IMR-90 (cell line): ENCODE data around the gene ADGRL3. TPM values are rescaled to one million over a fixed set of nuclear protein-coding genes. Genes with fewer than 3 reads are reported as not detected.

Experiments
- ATAC-seq: fragments of 200-7000 bp; cut with Tn5 transposase; 2 replicates; pipeline ENCODE4 v1.9.1; 2020; ENCODE audit warnings: low read depth, mild to moderate bottlenecking, moderate library complexity
- BruUV-seq: library from RNA; stranded (reverse); fragments of 400-500 nt; replicated peaks from 2 replicates; lab custom pipeline; 2021; lab: Mats Ljungman, UMichigan
- CTCF ChIA-PET: fragments of 300-600 bp; formaldehyde crosslinking; extraction: SDS; loops from one replicate; lab custom pipeline; 2021; ENCODE audit warnings: antibody characterized with exemption; lab: Yijun Ruan, JAX
- POLR2A ChIA-PET: fragments of 300-600 bp; sonication (Branson Sonifier 250); formaldehyde crosslinking; loops from one replicate; lab custom pipeline; 2022; ENCODE audit warnings: antibody characterized with exemption; ENCODE audit not compliant: unreplicated experiment; lab: Charles Lee
- DNase-seq: peaks from one replicate; pipeline ENCODE4 v3.0.0; 2013
- H2AFZ ChIP-seq: replicated peaks from 2 replicates; pipeline ENCODE3; 2013; ENCODE audit warnings: low read length, mild to moderate bottlenecking; ENCODE audit not compliant: poor library complexity
- H2AK5ac ChIP-seq: 2 replicates; pipeline ENCODE4 v1.6.1; 2013; ENCODE audit warnings: low read depth, low read length, inconsistent platforms
- H2AK9ac ChIP-seq: replicated peaks from 2 replicates; pipeline ENCODE3; 2013; ENCODE audit warnings: mild to moderate bottlenecking, low read depth, low read length, moderate library complexity; ENCODE audit not compliant: poor library complexity
- H2BK120ac ChIP-seq: 2 replicates; pipeline ENCODE4 v1.6.1; 2013; ENCODE audit warnings: low read depth, low read length, inconsistent platforms
- H2BK15ac ChIP-seq: 3 replicates; pipeline ENCODE4 v1.6.1; 2013; ENCODE audit warnings: low read depth, low read length, inconsistent platforms
- H2BK20ac ChIP-seq: 2 replicates; pipeline ENCODE4 v1.6.1; 2013; ENCODE audit warnings: low read depth, mild to moderate bottlenecking, inconsistent platforms, low read length, moderate library complexity
- H2BK5ac ChIP-seq: 2 replicates; pipeline ENCODE4 v1.6.1; 2013; ENCODE audit warnings: mild to moderate bottlenecking, low read depth, low read length, inconsistent platforms; ENCODE audit not compliant: poor library complexity, severe bottlenecking
- H3K14ac ChIP-seq: replicated peaks from 2 replicates; pipeline ENCODE4 v1.6.1; 2013; ENCODE audit warnings: low read depth, low read length, inconsistent platforms
- H3K18ac ChIP-seq: 2 replicates; pipeline ENCODE4 v1.6.1; 2013; ENCODE audit warnings: low read depth, low read length, control low read depth
- H3K23ac ChIP-seq: 2 replicates; pipeline ENCODE4 v1.6.1; 2013; ENCODE audit warnings: low read depth, low read length, inconsistent platforms
- H3K27ac ChIP-seq: 2 replicates; pipeline ENCODE4 v1.5.1; 2013; ENCODE audit warnings: mild to moderate bottlenecking, control low read depth, low read length; ENCODE audit not compliant: insufficient read depth
- H3K27me3 ChIP-seq: 2 replicates; pipeline ENCODE4 v1.6.1; 2013; ENCODE audit warnings: low read length; ENCODE audit not compliant: control insufficient read depth, insufficient read depth
- H3K36me3 ChIP-seq: 2 replicates; pipeline ENCODE4 v1.6.1; 2013; ENCODE audit warnings: low read length, mixed read lengths; ENCODE audit not compliant: control insufficient read depth, insufficient read depth
- H3K4ac ChIP-seq: 2 replicates; pipeline ENCODE4 v1.6.1; 2013; ENCODE audit warnings: low read depth, low read length, inconsistent platforms
- H3K4me1 ChIP-seq: 2 replicates; pipeline ENCODE4 v1.6.1; 2013; ENCODE audit warnings: low read length, mixed read lengths; ENCODE audit not compliant: control insufficient read depth, insufficient read depth
- H3K4me2 ChIP-seq: 2 replicates; pipeline ENCODE4 v1.6.1; 2013; ENCODE audit warnings: low read depth, mild to moderate bottlenecking, control low read depth, low read length, moderate library complexity
- H3K4me3 ChIP-seq: 2 replicates; pipeline ENCODE4 v1.5.1; 2013; ENCODE audit warnings: low read depth, mild to moderate bottlenecking, control low read depth, low read length, moderate library complexity; ENCODE audit not compliant: insufficient read depth
- H3K56ac ChIP-seq: 2 replicates; pipeline ENCODE4 v1.6.1; 2013; ENCODE audit warnings: low read length, inconsistent platforms; ENCODE audit not compliant: insufficient read depth; ENCODE audit errors: extremely low read depth
- H3K79me1 ChIP-seq, 2 experiments: 2 replicates each; pipeline ENCODE4 v1.6.1; 2013; ENCODE audit warnings: low read length in 2 of 2, inconsistent platforms in 1 of 2, low read depth in 1 of 2
- H3K9ac ChIP-seq: 2 replicates; pipeline ENCODE4 v1.6.1; 2013; ENCODE audit warnings: low read depth, low read length, control low read depth
- H3K9me1 ChIP-seq: 2 replicates; pipeline ENCODE4 v1.6.1; 2013; ENCODE audit warnings: low read length, inconsistent platforms; ENCODE audit not compliant: insufficient read depth
- H3K9me3 ChIP-seq: 2 replicates; pipeline ENCODE4 v1.6.1; 2013; ENCODE audit warnings: low read length; ENCODE audit not compliant: control insufficient read depth, insufficient read depth
- H4K20me1 ChIP-seq: 2 replicates; pipeline ENCODE4 v1.6.1; 2013; ENCODE audit warnings: low read length, inconsistent platforms; ENCODE audit not compliant: insufficient read depth
- H4K5ac ChIP-seq: 2 replicates; pipeline ENCODE4 v1.6.1; 2013; ENCODE audit warnings: mild to moderate bottlenecking, low read depth, low read length, control low read depth
- H4K8ac ChIP-seq, 2 experiments: 2 replicates each; pipeline ENCODE4 v1.6.1; 2013; ENCODE audit warnings: low read depth in 2 of 2, low read length in 2 of 2, control low read depth in 1 of 2, inconsistent platforms in 1 of 2
- H4K91ac ChIP-seq: 2 replicates; pipeline ENCODE4 v1.6.1; 2013; ENCODE audit warnings: low read depth, low read length, inconsistent platforms; ENCODE audit not compliant: insufficient read depth
- RAD21 ChIP-seq: IDR thresholded peaks from 2 replicates; pipeline ENCODE4 v1.6.1; 2012; ENCODE audit warnings: low read length, improper control_type of control experiment
- dilution Hi-C: fragments of 300-500 bp; cut with HindIII; formaldehyde crosslinking; loops from one replicate; pipeline ENCODE4 v1.14.3; 2018; ENCODE audit warnings: low sequenced_read_pairs; ENCODE audit not compliant: unreplicated experiment
- in situ Hi-C: fragments of 300-500 bp; cut with MboI; formaldehyde crosslinking; loops from 3 replicates; pipeline ENCODE4 v1.14.3; 2019; ENCODE audit warnings: low sequenced_read_pairs, inconsistent platforms, mixed read lengths
- intact Hi-C: fragments of 100-400 bp; cut with micrococcal nuclease; formaldehyde crosslinking; loops from 2 replicates; pipeline ENCODE4 v1.10.0; 2022
- polyA plus RNA-seq, 3 experiments: library from polyadenylated mRNA; depleted of rRNA; stranded (reverse); fragments of >200 nt; gene quantifications; 2 replicates each; pipeline ENCODE4 v1.2.3, GENCODE V29; 2012; ENCODE audit warnings: low replicate concordance in 1 of 3
- total RNA-seq: library from RNA; depleted of rRNA; stranded (reverse); fragments of >200 nt; gene quantifications from 2 replicates; pipeline ENCODE4 v1.2.3, GENCODE V29; 2012

Gene ADGRL3
- total and polyA plus RNA-seq, 2 of the 4 experiments (the other 2 are of a cell fraction) = 0.46 to 2.5 TPM

GRCh38 chr4:61500883-61501282, 300.8 kb downstream of the ADGRL3 start:
- H3K9me1 ChIP-seq = no peaks in the 10 kb centered on the region
- ATAC-seq = no peak
- no peak overlapping the region for H4K5ac ChIP-seq
- no peak overlapping the region for H2AK5ac ChIP-seq
- no peak overlapping the region for H2BK5ac ChIP-seq
- H4K8ac ChIP-seq = no peak overlapping the region
- POLR2A ChIA-PET = no interaction called here
- no peak overlapping the region for H3K4ac ChIP-seq
- H3K23ac ChIP-seq = no peak overlapping the region
- H4K20me1 ChIP-seq = no peaks in the 10 kb centered on the region
- H3K56ac ChIP-seq = no peak overlapping the region
- dilution Hi-C loops = no loop called here
- no peak overlapping the region for H4K91ac ChIP-seq
- no peak overlapping the region for H3K9ac ChIP-seq
- no peak overlapping the region for H2AK9ac ChIP-seq
- no peaks in the 10 kb centered on the region for H3K9me3 ChIP-seq
- DNase-seq = no peak
- no peak for TF ChIP-seq RAD21
- H3K4me3 ChIP-seq = no peak overlapping the region
- no peak overlapping the region for H3K4me2 ChIP-seq
- no peak overlapping the region for H3K27ac ChIP-seq
- no peaks in the 10 kb centered on the region for H3K27me3 ChIP-seq
- no peak overlapping the region for H2BK20ac ChIP-seq
- intact Hi-C loops = no loop called here
- no peaks in the 10 kb centered on the region for H3K79me1 ChIP-seq
- no peak overlapping the region for H3K18ac ChIP-seq
- H2BK120ac ChIP-seq = no peak overlapping the region
- no peaks in the 10 kb centered on the region for H3K36me3 ChIP-seq
- no peak overlapping the region for H2BK15ac ChIP-seq
- no peak overlapping the region for H3K14ac ChIP-seq
- H3K4me1 ChIP-seq = no peaks in the 10 kb centered on the region
- in situ Hi-C loops = no loop called here
- no TSS peak for BruUV-seq
- CTCF ChIA-PET = no interaction called here
- no peak overlapping the region for H2AFZ ChIP-seq
